GM12865 (cell line): ENCODE data around the gene FOXG1.

Experiments used
- DNase-seq: peaks from one replicate; pipeline ENCODE4 v3.0.0; 2010; ENCODE audit warnings: low read depth
- H3K4me3 ChIP-seq: 2 replicates; pipeline ENCODE4 v1.5.1; 2011; ENCODE audit warnings: mild to moderate bottlenecking, low read depth, low read length, control low read depth
- CTCF ChIP-seq: IDR thresholded peaks from 2 replicates; pipeline ENCODE4 v1.5.1; 2011; ENCODE audit warnings: low read length, control low read depth, low read depth, inconsistent platforms; ENCODE audit not compliant: insufficient read depth; ENCODE audit errors: missing control alignments

Gene FOXG1

GRCh38 chr14:28757786-28758185 lies 8.8 kb upstream of the FOXG1 start:
- no peak for DNase-seq
- no peak for TF ChIP-seq CTCF
- H3K4me3 ChIP-seq = no peak overlapping the region

- no peak overlapping the region for H3K4me3 ChIP-seq
- DNase-seq = no peak
- TF ChIP-seq CTCF = no peak
These were observed 8.2 kb upstream of the FOXG1 start for GRCh38 chr14:28758253-28758884.

GRCh38 chr14:28758885-28759652 lies 7.5 kb upstream of the FOXG1 start:
- no peak for DNase-seq
- no peak for TF ChIP-seq CTCF
- no peak overlapping the region for H3K4me3 ChIP-seq

GRCh38 chr14:28759653-28760313 lies 6.8 kb upstream of the FOXG1 start:
- H3K4me3 ChIP-seq = no peak overlapping the region; the same call in 1 of the 2 replicates
- DNase-seq = no peak
- no peak for TF ChIP-seq CTCF

GRCh38 chr14:28760431-28760996 lies 6.1 kb upstream of the FOXG1 start:
- no peak for TF ChIP-seq CTCF
- H3K4me3 ChIP-seq = no peak overlapping the region
- no peak for DNase-seq

GRCh38 chr14:28761438-28762291 lies 4.9 kb upstream of the FOXG1 start:
- H3K4me3 ChIP-seq = no peak overlapping the region
- DNase-seq = no peak
- no peak for TF ChIP-seq CTCF
